Sigmoid colon (tissue), 7 donors: Measurements from ENCODE around the gene EHD4. TPM values are rescaled to one million over a fixed set of nuclear protein-coding genes. Genes with fewer than 3 reads are reported as not detected.

Experiments
- DNase-seq: peaks from one replicate; pipeline ENCODE4 v3.0.0-alpha.2; 2019
- H3K27ac ChIP-seq, 4 donors: fragments of 200-600 bp; sonication (generic); one replicate each; pipeline ENCODE4 v1.5.1; 2016 to 2019; ENCODE audit warnings: mild to moderate bottlenecking in 1 of 4
- H3K27me3 ChIP-seq, 3 donors: fragments of 200-600 bp; sonication (generic); one replicate each; pipeline ENCODE4 v1.5.1; 2019; ENCODE audit warnings: mild to moderate bottlenecking in 1 of 3
- H3K36me3 ChIP-seq, 4 donors: fragments of 200-600 bp; sonication (generic); one replicate each; pipeline ENCODE4 v1.5.1; 2016 to 2019
- H3K4me1 ChIP-seq, 4 donors: fragments of 200-600 bp; sonication (generic); one replicate each; pipeline ENCODE4 v1.5.1; 2017 to 2019
- H3K4me3 ChIP-seq, 4 donors: fragments of 200-600 bp; sonication (generic); one replicate each; pipeline ENCODE4 v1.5.1; 2017 to 2019; ENCODE audit warnings: mild to moderate bottlenecking in 2 of 4, moderate library complexity in 1 of 4
- H3K9me3 ChIP-seq, 4 donors: fragments of 200-600 bp in 3 of 4; sonication (generic) in 3 of 4; one replicate each; pipeline versions ENCODE4 v1.5.1 to v1.6.1; 2013 to 2019
- CTCF ChIP-seq, 4 experiments: fragments of 450-650 bp in 3 of 4; fragments of 200-600 bp in 1 of 4; IDR thresholded peaks; one replicate each; pipeline ENCODE4 v1.5.1; 2016 to 2019; ENCODE audit warnings: antibody characterized with exemption in 4 of 4, mild to moderate bottlenecking in 3 of 4, moderate library complexity in 2 of 4
- EP300 ChIP-seq, 4 donors: sonication (generic); formaldehyde crosslinking; IDR thresholded peaks; one replicate each; pipeline ENCODE4 v1.6.1; 2017; ENCODE audit warnings: antibody characterized with exemption in 4 of 4
- POLR2A ChIP-seq, 2 donors: fragments of 450-650 bp; IDR thresholded peaks; one replicate each; pipeline ENCODE4 v1.6.1; 2016; ENCODE audit warnings: antibody characterized with exemption in 2 of 2, mild to moderate bottlenecking in 2 of 2, moderate library complexity in 2 of 2
- POLR2AphosphoS5 ChIP-seq, 4 donors: sonication (generic); formaldehyde crosslinking; IDR thresholded peaks; one replicate each; pipeline ENCODE4 v1.6.1; 2017; ENCODE audit warnings: antibody characterized with exemption in 4 of 4
- WGBS, 2 donors: extraction: QIAGEN DNeasy Blood & Tissue Kit; methylation state at CpG; one replicate each; pipeline ENCODE4 v1.1.7; 2013; 5-methylcytosine and 5-hydroxymethylcytosine counted together
- intact Hi-C: fragments of 100-400 bp; cut with DNase I; formaldehyde crosslinking; loops from one replicate; pipeline ENCODE4 v1.15.1; 2023
- polyA plus RNA-seq, 3 donors: library from polyadenylated mRNA; stranded (reverse); fragments of 200-250 nt; gene quantifications; one replicate each; pipeline ENCODE4 v1.2.3, GENCODE V29; 2013
- total RNA-seq, 4 donors: library from RNA; depleted of rRNA; stranded (reverse); fragments of >200 nt; gene quantifications; one replicate each; pipeline ENCODE4 v1.1.0, GENCODE V29; 2016
- donor health status: healthy with polysubstance abuse.
- donor health status: Bipolar disorder and iron deficiency.
- donor health status: healthy.

Gene EHD4
- total and polyA plus RNA-seq, 7 donors, result 8.9 to 37.0 (median 13.0) TPM

- DNase-seq, result no peak
- TF ChIP-seq EP300 (IDR thresholded peaks at IDR 0.05), result no peak
- TF ChIP-seq POLR2A (IDR thresholded peaks at IDR 0.05), result no peak
- no peak for TF ChIP-seq CTCF (IDR thresholded peaks at IDR 0.05)
- TF ChIP-seq POLR2AphosphoS5 (IDR thresholded peaks at IDR 0.05), result no peak
- intact Hi-C loops, result no loop called here
- Histone ChIP-seq H3K36me3 (no peaks in the 10 kb centered on the region), H3K4me3 (no peak overlapping the region), H3K4me1 (peaks cover 0 to 17% (median 12%) of the 10 kb centered on the region in 4 donors), H3K27ac (no peak overlapping the region), H3K27me3 (peaks cover 0 to 33% (median 9%) of the 10 kb centered on the region in 3 donors), H3K9me3 (no peaks in the 10 kb centered on the region)
- 94 to 95% methylated on average over 10 of the region's 10 CpGs for WGBS, 2 donors
These were observed 92.0 kb downstream of the EHD4 start for GRCh38 chr15:41880156-41880877.

GRCh38 chr15:41879321-41879845 is 93.0 kb downstream of the EHD4 start:
- Histone ChIP-seq H3K27ac (no peak overlapping the region), H3K36me3 (no peaks in the 10 kb centered on the region), H3K27me3 (peaks cover 0 to 33% (median 9%) of the 10 kb centered on the region in 3 donors), H3K9me3 (no peaks in the 10 kb centered on the region), H3K4me1 (peaks cover 0 to 17% (median 12%) of the 10 kb centered on the region in 4 donors), H3K4me3 (no peak overlapping the region)
- no peak for TF ChIP-seq EP300 (IDR thresholded peaks at IDR 0.05)
- no peak for TF ChIP-seq POLR2AphosphoS5 (IDR thresholded peaks at IDR 0.05)
- no peak for TF ChIP-seq POLR2A (IDR thresholded peaks at IDR 0.05)
- TF ChIP-seq CTCF (IDR thresholded peaks at IDR 0.05), result no peak
- intact Hi-C loops, result no loop called here
- 90 to 92% methylated on average over 10 of the region's 10 CpGs for WGBS, 2 donors
- DNase-seq, result no peak

GRCh38 chr15:41878355-41878699 is 94.0 kb downstream of the EHD4 start:
- 91 to 93% methylated on average over 10 of the region's 10 CpGs for WGBS, 2 donors
- Histone ChIP-seq H3K36me3 (no peaks in the 10 kb centered on the region), H3K4me3 (no peak overlapping the region), H3K27ac (no peak overlapping the region), H3K27me3 (peaks cover 0 to 33% (median 9%) of the 10 kb centered on the region in 3 donors), H3K9me3 (no peaks in the 10 kb centered on the region), H3K4me1 (peaks cover 0 to 17% (median 12%) of the 10 kb centered on the region in 4 donors)
- TF ChIP-seq POLR2A (IDR thresholded peaks at IDR 0.05), result no peak
- no peak for TF ChIP-seq EP300 (IDR thresholded peaks at IDR 0.05)
- TF ChIP-seq POLR2AphosphoS5 (IDR thresholded peaks at IDR 0.05), result no peak
- no peak for TF ChIP-seq CTCF (IDR thresholded peaks at IDR 0.05)
- no peak for DNase-seq
- intact Hi-C loops, result no loop called here

- Histone ChIP-seq H3K4me3 (no peak overlapping the region), H3K36me3 (no peaks in the 10 kb centered on the region), H3K27me3 (peaks cover 0 to 33% (median 9%) of the 10 kb centered on the region in 3 donors), H3K4me1 (peaks cover 0 to 16% (median 12%) of the 10 kb centered on the region in 4 donors), H3K27ac (no peak overlapping the region), H3K9me3 (no peaks in the 10 kb centered on the region)
- TF ChIP-seq POLR2AphosphoS5 (IDR thresholded peaks at IDR 0.05) (no peak), POLR2A (IDR thresholded peaks at IDR 0.05) (no peak), CTCF (IDR thresholded peaks at IDR 0.05) (no peak), EP300 (IDR thresholded peaks at IDR 0.05) (no peak)
- 83 to 84% methylated on average over 13 of the region's 13 CpGs for WGBS, 2 donors
- intact Hi-C loops, result no loop called here
- DNase-seq, result no peak
These were observed 94.6 kb downstream of the EHD4 start for GRCh38 chr15:41877631-41878354.
